Stomach (tissue), 9 donors: ENCODE results near the gene TAGLN2. TPM values are rescaled to one million over a fixed set of nuclear protein-coding genes. Genes with fewer than 3 reads are reported as not detected.

Experiments
- DNase-seq, 2 donors: peaks; one replicate each; pipeline versions ENCODE4 v3.0.0 to v3.0.0-alpha.2; 2013 to 2019
- H3K27ac ChIP-seq, 5 donors: fragments of 200-600 bp in 4 of 5; sonication (generic) in 4 of 5; one replicate each; pipeline ENCODE4 v1.5.1; 2013 to 2019; ENCODE audit warnings: mild to moderate bottlenecking in 1 of 5, moderate library complexity in 1 of 5
- H3K27me3 ChIP-seq, 3 donors: fragments of 200-600 bp; sonication (generic); one replicate each; pipeline ENCODE4 v1.5.1; 2017 to 2019; ENCODE audit warnings: mixed run types in 1 of 3
- H3K36me3 ChIP-seq, 4 donors: fragments of 200-600 bp; sonication (generic); 1 replicate in 3 of 4; 2 replicates in 1 of 4; pipeline ENCODE4 v1.5.1; 2016 to 2019
- H3K4me1 ChIP-seq, 4 donors: fragments of 200-600 bp; sonication (generic); one replicate each; pipeline ENCODE4 v1.5.1; 2016 to 2019
- H3K4me3 ChIP-seq, 4 donors: fragments of 200-600 bp; sonication (generic) in 3 of 4; one replicate each; pipeline ENCODE4 v1.5.1; 2016 to 2019; ENCODE audit warnings: mild to moderate bottlenecking in 1 of 4
- H3K9me3 ChIP-seq, 4 donors: fragments of 200-600 bp; sonication (generic); one replicate each; pipeline ENCODE4 v1.5.1; 2016 to 2019
- EP300 ChIP-seq: sonication (generic); formaldehyde crosslinking; IDR thresholded peaks from one replicate; pipeline ENCODE4 v1.6.1; 2017; ENCODE audit warnings: antibody characterized with exemption
- POLR2A ChIP-seq, 4 donors: fragments of 450-650 bp; IDR thresholded peaks; one replicate each; pipeline ENCODE4 v1.6.1; 2016; ENCODE audit warnings: antibody characterized with exemption in 4 of 4, control low read depth in 2 of 4, mild to moderate bottlenecking in 1 of 4, moderate library complexity in 1 of 4
- POLR2AphosphoS5 ChIP-seq, 3 donors: sonication (generic); formaldehyde crosslinking; IDR thresholded peaks; one replicate each; pipeline ENCODE4 v1.6.1; 2016; ENCODE audit warnings: antibody characterized with exemption in 3 of 3
- WGBS, 5 donors: extraction: QIAGEN DNeasy Blood & Tissue Kit in 3 of 5; methylation state at CpG; one replicate each; pipeline versions ENCODE4 v1.1.5 to v1.1.7; 2013 to 2018; 5-methylcytosine and 5-hydroxymethylcytosine counted together
- intact Hi-C: fragments of 100-400 bp; cut with DNase I; formaldehyde crosslinking; loops from one replicate; pipeline ENCODE4 v1.15.1; 2023; ENCODE audit warnings: low total_unique reads
- polyA plus RNA-seq, 3 donors: library from polyadenylated mRNA; stranded (reverse); fragments of 200-250 nt; gene quantifications; one replicate each; pipeline ENCODE4 v1.2.3, GENCODE V29; 2013
- total RNA-seq, 5 donors: library from RNA; depleted of rRNA; stranded (reverse); fragments of >200 nt; gene quantifications; one replicate each; pipeline versions ENCODE4 v1.1.0 to v1.2.3, GENCODE V29; 2014 to 2016
- TF ChIP-seq, protein P1 (sequence below), 7 experiments: fragments of 450-650 bp in 4 of 7; fragments of 200-600 bp in 3 of 7; sonication (generic) in 3 of 7; IDR thresholded peaks; one replicate each; pipeline ENCODE4 v1.5.1; 2016 to 2019; ENCODE audit warnings: antibody characterized with exemption in 7 of 7, control low read depth in 2 of 7, mild to moderate bottlenecking in 1 of 7
- donor health status: healthy with polysubstance abuse.
- donor health status: Bipolar disorder and iron deficiency.
- donor health status: healthy.

The TAGLN2 gene
- total and polyA plus RNA-seq, 8 donors: 49.0 to 1,290 (median 292) TPM

DNA sequence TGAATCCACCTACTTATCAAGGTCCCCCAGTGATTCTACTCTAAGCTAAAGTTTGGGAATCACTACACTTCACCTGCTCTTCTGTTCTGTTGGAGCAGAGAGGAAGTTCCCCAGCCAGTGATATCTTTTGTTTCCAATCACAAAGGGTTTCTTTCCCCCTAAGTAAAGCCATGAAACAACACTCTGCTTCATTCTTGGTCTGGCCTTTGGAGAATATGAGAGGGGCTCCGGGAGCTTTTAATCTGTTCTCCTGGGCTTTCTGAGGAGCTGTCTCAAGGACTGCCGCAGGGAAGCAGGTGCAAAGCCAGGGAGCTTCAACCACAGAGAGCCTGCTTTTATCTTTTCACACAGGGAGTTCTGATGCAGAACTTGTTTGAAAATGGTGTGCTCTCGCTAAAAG is 38.8 kb upstream of the TAGLN2 start:
- H3K36me3 ChIP-seq: no peaks in the 10 kb centered on the region
- 40 to 65% (median 49%) methylated on average over 3 of the region's 3 CpGs for WGBS, 5 donors
- no peaks in the 10 kb centered on the region for H3K27me3 ChIP-seq
- no peak for TF ChIP-seq EP300
- TF ChIP-seq POLR2AphosphoS5 (IDR thresholded peaks at IDR 0.05): no peak
- TF ChIP-seq, protein P1, sequence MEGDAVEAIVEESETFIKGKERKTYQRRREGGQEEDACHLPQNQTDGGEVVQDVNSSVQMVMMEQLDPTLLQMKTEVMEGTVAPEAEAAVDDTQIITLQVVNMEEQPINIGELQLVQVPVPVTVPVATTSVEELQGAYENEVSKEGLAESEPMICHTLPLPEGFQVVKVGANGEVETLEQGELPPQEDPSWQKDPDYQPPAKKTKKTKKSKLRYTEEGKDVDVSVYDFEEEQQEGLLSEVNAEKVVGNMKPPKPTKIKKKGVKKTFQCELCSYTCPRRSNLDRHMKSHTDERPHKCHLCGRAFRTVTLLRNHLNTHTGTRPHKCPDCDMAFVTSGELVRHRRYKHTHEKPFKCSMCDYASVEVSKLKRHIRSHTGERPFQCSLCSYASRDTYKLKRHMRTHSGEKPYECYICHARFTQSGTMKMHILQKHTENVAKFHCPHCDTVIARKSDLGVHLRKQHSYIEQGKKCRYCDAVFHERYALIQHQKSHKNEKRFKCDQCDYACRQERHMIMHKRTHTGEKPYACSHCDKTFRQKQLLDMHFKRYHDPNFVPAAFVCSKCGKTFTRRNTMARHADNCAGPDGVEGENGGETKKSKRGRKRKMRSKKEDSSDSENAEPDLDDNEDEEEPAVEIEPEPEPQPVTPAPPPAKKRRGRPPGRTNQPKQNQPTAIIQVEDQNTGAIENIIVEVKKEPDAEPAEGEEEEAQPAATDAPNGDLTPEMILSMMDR (IDR thresholded peaks at IDR 0.05): no peak
- no peak for TF ChIP-seq POLR2A (IDR thresholded peaks at IDR 0.05)
- no peaks in the 10 kb centered on the region for H3K4me1 ChIP-seq
- H3K27ac ChIP-seq: no peak overlapping the region
- intact Hi-C loops: no loop called here
- H3K4me3 ChIP-seq: peak overlapping the region in 2 of 4 donors; percentile 28 to 34
- no peaks in the 10 kb centered on the region for H3K9me3 ChIP-seq
- no peak for DNase-seq

DNA sequence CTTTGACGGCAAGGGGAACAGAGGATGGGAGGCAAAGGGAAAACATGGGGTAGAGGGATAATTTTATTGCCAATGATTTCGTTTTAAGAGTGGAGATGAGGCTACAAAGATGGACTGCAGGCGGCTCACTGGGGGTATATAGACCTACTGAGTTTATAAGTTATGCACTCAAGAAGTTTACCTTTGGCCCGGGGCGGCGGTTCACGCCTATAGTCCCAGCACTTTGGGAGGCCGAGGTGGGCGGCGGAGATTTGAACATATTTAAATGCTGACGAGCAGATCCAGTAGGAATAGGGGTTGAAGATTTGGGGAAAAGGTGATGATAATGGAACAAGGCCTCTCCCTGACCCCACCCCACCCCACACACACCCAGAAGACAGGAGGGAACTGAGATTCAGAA is 36.9 kb upstream of the TAGLN2 start:
- peaks cover 0 to 9% (median 8%) of the 10 kb centered on the region in 4 donors for H3K4me1 ChIP-seq
- H3K27ac ChIP-seq: peak overlapping the region; percentile 69 to 80 (median 73)
- WGBS, 5 donors: 83 to 90% (median 88%) methylated on average over 11 of the region's 11 CpGs
- TF ChIP-seq POLR2A (IDR thresholded peaks at IDR 0.05): no peak
- TF ChIP-seq, protein P1 (IDR thresholded peaks at IDR 0.05): no peak
- no peak for TF ChIP-seq EP300
- TF ChIP-seq POLR2AphosphoS5 (IDR thresholded peaks at IDR 0.05): no peak
- no peaks in the 10 kb centered on the region for H3K27me3 ChIP-seq
- intact Hi-C loops: no loop called here
- H3K36me3 ChIP-seq: no peaks in the 10 kb centered on the region
- H3K4me3 ChIP-seq: peak overlapping the region in 3 of 4 donors; percentile 25 to 34 (median 28)
- no peak for DNase-seq
- no peaks in the 10 kb centered on the region for H3K9me3 ChIP-seq

DNA sequence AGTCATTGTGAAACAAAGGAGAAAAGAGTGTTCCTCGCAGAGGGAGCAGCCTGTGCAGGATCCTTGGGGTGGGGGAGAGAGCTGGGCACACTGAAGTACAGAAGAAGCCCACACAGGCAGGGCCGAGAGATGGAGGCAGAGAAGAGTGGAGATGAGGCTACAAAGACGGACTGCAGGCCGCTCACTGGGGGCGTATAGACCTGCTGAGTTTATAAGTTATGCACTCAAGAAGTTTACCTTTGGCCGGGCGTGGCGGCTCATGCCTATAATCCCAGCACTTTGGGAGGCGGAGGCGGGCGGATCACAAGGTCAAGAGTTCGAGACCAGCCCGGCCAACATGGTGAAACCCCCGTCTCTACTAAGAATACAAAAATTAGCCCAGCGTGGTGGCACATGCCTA is 36.3 kb upstream of the TAGLN2 start:
- Histone ChIP-seq H3K27ac (peak overlapping the region; percentile 69 to 80 (median 73)), H3K4me3 (peak overlapping the region; percentile 5 to 34 (median 26)), H3K27me3 (no peaks in the 10 kb centered on the region), H3K4me1 (peaks cover 0 to 9% (median 8%) of the 10 kb centered on the region in 4 donors), H3K9me3 (no peaks in the 10 kb centered on the region), H3K36me3 (no peaks in the 10 kb centered on the region)
- no peak for TF ChIP-seq POLR2A (IDR thresholded peaks at IDR 0.05)
- TF ChIP-seq POLR2AphosphoS5 (IDR thresholded peaks at IDR 0.05): no peak
- no peak for TF ChIP-seq EP300
- 63 to 88% (median 66%) methylated on average over 14 to 15 of the region's 15 CpGs for WGBS, 5 donors
- intact Hi-C loops: no loop called here
- DNase-seq: peak in 1 of 2 donors; percentile 27

DNA sequence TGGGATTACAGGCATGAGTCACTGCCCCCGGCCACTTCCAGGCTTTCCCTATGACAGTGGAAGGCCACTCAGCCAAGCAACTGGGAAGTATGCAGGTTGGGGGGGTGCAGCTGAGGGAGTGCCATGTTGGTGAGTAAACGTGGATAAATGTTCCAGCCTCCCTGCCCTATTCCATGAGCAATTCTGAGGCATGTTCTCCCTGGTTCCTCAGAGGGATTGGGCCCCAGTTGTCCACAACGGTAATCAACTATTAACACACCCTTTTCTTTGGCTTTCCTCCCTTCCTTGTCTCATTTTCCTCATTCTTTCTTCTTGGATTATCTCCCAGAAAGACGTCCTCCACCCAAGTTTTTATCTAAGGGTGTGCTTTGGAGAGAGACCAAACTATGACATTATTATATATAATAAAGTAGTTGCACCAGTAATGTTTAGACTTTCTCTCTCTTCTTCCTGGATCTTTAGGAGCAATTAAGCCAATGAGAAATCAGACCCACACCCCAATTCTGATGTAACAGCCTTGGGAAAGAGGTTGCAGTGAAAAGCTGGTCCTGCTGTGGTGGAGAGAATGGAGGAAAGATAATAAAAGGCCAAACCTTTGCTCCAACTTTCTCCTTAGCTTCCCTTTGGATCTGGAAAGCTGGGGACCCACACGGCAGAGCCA is 35.5 kb upstream of the TAGLN2 start:
- Histone ChIP-seq H3K4me3 (peak overlapping the region; percentile 5 to 34 (median 26)), H3K27ac (peak overlapping the region; percentile 72 to 80 (median 77))

More for the DNA sequence above, 35.5 kb upstream of the TAGLN2 start:
- 17 to 27% (median 24%) methylated on average over 5 of the region's 5 CpGs for WGBS, 5 donors
- DNase-seq: peak; percentile 72 to 86
- intact Hi-C loops: no loop called here
- H3K4me1 ChIP-seq: peaks cover 0 to 9% (median 8%) of the 10 kb centered on the region in 4 donors
- H3K36me3 ChIP-seq: no peaks in the 10 kb centered on the region
- no peaks in the 10 kb centered on the region for H3K27me3 ChIP-seq
- H3K9me3 ChIP-seq: no peaks in the 10 kb centered on the region
- TF ChIP-seq, protein P1 (IDR thresholded peaks at IDR 0.05): no peak
- peak in 1 of 3 donors; percentile 62 for TF ChIP-seq POLR2AphosphoS5 (IDR thresholded peaks at IDR 0.05)
- no peak for TF ChIP-seq POLR2A (IDR thresholded peaks at IDR 0.05)
- no peak for TF ChIP-seq EP300
